Skin epidermis (tissue), 12 donors: ENCODE measurements around the gene RPS6KA2.

Source experiments
- H3K27ac ChIP-seq, 21 experiments: fragments of 200-600 bp; sonication (generic) in 11 of 21; one replicate each; pipeline ENCODE4 v1.5.0; 2020; ENCODE audit warnings: mild to moderate bottlenecking in 3 of 21, inconsistent platforms in 2 of 21, moderate library complexity in 2 of 21
- H3K4me3 ChIP-seq, 7 experiments: fragments of 200-600 bp; sonication (generic) in 2 of 7; one replicate each; pipeline ENCODE4 v1.5.0; 2020; ENCODE audit warnings: inconsistent platforms in 2 of 7, mild to moderate bottlenecking in 2 of 7, moderate library complexity in 1 of 7

RPS6KA2 gene

DNA sequence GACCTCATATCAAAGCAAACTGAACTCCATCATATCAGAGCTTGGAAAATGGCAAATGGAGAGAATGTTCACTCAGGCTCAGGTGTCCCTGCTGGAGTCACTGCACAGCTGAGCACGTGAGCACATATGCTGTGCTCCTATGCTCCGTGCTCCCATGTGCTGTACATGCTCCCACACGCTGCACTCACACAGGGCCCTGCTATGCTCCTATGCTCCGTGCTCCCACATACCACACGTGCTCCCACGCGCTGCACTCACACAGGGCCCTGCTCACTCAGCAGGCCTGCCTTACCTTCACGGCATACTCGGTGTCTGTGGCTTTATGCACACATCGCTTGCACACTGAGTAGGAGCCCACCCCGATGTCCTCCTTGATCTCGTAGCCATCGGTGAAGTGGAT, 178.6 kb downstream of the RPS6KA2 start:
- H3K4me3 ChIP-seq, result no peak overlapping the region
- H3K27ac ChIP-seq, result no peak overlapping the region

- H3K27ac ChIP-seq, result no peak overlapping the region
- H3K4me3 ChIP-seq, result no peak overlapping the region
These were observed 180.4 kb downstream of the RPS6KA2 start for GRCh38 chr6:166446567-166447065.

DNA sequence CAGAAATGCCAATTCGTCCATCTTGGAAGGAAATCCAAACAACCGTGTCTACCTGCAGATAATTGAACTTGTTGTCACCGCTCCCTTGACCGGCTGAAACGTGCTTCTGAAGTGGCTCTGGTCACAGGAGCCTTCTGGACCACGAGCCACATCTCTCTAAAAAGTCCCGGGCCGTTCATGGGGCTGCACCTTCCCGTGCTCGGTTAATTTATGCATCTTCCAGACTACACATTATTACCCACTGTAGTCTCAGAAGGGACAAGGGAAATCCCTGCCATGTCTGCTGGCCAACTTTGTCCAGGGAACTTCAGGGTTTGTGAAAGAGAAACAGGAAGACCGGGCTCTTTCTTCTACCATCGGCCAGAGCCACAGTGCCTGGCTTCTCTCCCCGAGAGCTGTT, 180.9 kb downstream of the RPS6KA2 start:
- no peak overlapping the region for H3K27ac ChIP-seq
- H3K4me3 ChIP-seq, result no peak overlapping the region

DNA sequence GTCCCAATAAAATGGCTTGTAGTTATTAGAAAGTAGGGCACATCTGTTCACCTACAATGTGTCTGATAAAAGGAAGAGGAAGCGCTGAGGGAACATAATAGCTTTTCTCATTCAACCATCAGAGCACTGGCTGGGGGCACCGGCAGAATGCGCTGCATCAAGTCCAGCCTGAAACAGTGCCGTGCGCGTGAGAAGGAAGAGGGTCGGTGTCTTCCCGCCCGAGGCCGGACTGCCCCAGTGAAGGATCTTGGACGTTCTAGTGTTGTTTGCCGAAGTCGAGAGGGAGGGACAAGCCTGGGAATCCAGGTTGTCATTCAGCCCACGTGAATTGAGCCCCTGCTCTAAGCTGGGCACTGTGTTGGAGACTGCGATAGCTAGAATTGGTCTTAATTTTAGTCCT, 182.6 kb downstream of the RPS6KA2 start:
- Histone ChIP-seq H3K4me3 (no peak overlapping the region), H3K27ac (no peak overlapping the region)

- Histone ChIP-seq H3K27ac (no peak overlapping the region), H3K4me3 (no peak overlapping the region)
These were observed 183.9 kb downstream of the RPS6KA2 start for GRCh38 chr6:166443166-166443565.

- Histone ChIP-seq H3K4me3 (no peak overlapping the region), H3K27ac (no peak overlapping the region)
These were observed 184.8 kb downstream of the RPS6KA2 start for GRCh38 chr6:166442131-166442685.

GRCh38 chr6:166441325-166442078, 185.5 kb downstream of the RPS6KA2 start:
- H3K27ac ChIP-seq, result no peak overlapping the region
- no peak overlapping the region for H3K4me3 ChIP-seq

GRCh38 chr6:166440729-166441128, 186.3 kb downstream of the RPS6KA2 start:
- H3K27ac ChIP-seq, result no peak overlapping the region
- H3K4me3 ChIP-seq, result no peak overlapping the region

DNA sequence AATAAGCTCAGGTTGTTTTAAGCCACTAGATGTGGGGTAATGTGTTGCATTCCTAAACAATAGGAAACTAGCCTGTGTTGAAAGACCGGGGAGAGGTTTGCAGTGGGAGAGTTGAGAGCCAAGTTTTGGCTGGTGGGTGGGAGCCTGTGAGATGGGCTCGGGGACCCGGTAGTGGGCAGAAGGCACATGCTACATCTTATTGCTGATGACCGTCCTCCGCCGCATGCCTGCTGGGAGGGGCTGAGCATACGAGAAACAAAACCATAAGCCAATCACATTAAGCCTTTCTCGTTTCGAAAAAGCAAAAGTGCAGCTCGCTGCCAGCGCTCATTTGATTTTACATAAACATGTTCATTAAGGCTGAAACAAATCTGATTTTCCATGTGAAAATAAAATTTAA, 186.9 kb downstream of the RPS6KA2 start:
- H3K4me3 ChIP-seq, result no peak overlapping the region
- H3K27ac ChIP-seq, result no peak overlapping the region

DNA sequence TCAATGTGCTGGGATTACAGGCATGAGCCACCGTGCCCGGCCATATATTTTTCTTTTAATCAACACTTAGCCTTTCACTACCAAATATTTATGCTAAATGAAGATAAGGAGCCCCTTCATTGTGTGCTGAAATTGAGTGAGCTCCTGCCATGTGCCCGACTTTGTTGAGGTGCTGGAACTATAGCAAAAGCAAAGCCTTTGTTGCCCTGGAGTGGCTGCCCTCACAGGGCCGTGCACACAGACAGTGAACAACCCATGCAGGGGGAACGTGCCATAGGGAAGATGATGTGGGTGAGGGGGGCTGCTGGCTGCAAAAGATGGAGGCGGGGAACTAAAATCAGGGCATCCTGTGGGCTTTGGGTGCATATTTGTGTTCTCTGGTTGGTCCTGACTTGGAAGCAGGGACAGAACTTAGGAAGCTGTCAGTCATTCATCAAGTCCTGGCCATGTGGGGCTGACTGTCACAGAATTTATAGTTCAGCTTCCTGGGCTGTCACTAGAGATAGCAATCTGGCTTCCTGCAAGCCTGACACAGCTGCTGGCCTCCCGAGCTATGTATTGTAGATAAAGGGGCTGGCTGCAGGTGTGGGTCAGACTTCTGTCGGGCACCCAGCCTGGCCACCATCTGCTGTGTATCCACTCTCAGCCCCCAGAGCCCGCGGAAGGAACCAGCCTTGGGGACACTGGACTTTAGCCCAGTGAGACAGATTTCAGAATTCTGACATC, 187.5 kb downstream of the RPS6KA2 start:
- Histone ChIP-seq H3K27ac (no peak overlapping the region), H3K4me3 (no peak overlapping the region)

GRCh38 chr6:166438211-166438861, 188.7 kb downstream of the RPS6KA2 start:
- Histone ChIP-seq H3K4me3 (no peak overlapping the region), H3K27ac (no peak overlapping the region)

- H3K4me3 ChIP-seq, result no peak overlapping the region
- H3K27ac ChIP-seq, result no peak overlapping the region
These were observed 189.4 kb downstream of the RPS6KA2 start for GRCh38 chr6:166437661-166438060.

DNA sequence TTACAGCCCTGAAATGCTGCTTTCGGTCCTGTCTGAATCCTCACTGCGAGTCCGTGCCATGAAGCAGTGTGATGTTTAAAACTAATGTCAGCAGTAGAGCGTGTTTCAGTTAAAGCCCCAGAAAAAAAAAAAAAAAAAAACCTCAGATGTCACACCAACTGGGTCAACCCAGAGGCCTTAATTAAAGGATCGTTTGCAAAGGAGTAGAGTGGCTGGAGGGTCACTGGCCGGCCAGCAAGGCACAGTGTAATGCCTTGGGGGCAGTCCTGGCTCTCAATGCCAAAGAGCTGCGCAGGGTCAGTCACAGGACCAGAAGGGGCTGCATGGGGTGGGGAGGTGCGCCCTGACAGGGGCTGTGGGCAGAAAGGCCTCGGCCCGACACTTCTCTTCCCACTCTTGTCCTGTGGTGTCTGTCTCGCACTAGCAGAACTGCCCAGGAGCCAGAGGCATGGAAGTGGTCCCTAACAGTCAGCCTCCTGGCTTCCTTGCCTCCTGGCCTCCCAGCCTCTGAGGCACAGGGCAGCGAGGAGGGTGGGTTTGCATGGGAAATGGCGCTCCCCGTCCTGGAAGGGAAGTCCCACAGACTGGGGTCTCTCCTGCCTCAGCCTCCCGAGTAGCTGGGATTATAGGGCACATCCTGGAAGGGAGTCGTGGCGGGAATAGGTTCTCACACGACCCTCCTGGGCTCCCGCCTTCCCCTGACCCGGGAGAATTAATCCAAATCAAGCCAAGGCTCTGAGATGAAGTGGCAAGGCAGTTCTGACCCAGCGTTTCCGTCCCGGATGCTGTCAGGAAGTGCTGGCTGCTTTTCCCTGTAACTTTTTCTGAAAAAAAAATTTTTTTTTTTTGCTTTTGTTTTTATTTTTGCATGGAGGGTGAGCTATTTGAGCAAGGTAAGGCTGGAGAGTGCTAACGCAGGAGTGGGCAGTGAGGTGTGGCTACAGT, 190.6 kb downstream of the RPS6KA2 start:
- no peak overlapping the region for H3K4me3 ChIP-seq
- H3K27ac ChIP-seq, result peak overlapping the region in 1 of 21 experiments; percentile 27

GRCh38 chr6:166435574-166435973, 191.5 kb downstream of the RPS6KA2 start:
- Histone ChIP-seq H3K4me3 (no peak overlapping the region), H3K27ac (peak overlapping the region in 2 of 21 experiments; percentile 27 to 51)

GRCh38 chr6:166434336-166434735, 192.7 kb downstream of the RPS6KA2 start:
- Histone ChIP-seq H3K27ac (no peak overlapping the region), H3K4me3 (no peak overlapping the region)

- Histone ChIP-seq H3K4me3 (no peak overlapping the region), H3K27ac (no peak overlapping the region)
These were observed 194.0 kb downstream of the RPS6KA2 start for GRCh38 chr6:166433096-166433495.

DNA sequence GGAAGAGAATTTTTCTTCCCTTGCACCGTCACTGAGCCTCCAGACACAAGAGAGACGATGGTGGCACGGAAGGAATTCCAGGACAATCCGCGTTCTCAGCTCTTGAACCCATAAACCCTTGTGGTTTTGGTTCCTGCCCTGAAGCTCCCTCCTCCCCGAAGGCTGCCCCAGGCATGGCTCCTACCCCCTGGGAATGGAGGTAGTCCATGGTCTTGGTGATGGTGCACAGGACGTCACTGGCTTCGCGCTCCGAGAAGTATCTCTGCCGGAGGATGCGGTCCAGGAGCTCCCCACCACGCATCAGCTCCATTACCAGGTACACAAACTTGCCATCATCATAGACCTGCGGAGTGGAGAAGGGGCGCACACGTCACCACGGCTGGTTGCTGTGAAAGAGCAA, 196.8 kb downstream of the RPS6KA2 start:
- H3K27ac ChIP-seq, result no peak overlapping the region
- no peak overlapping the region for H3K4me3 ChIP-seq

- Histone ChIP-seq H3K27ac (no peak overlapping the region), H3K4me3 (no peak overlapping the region)
These were observed 202.6 kb downstream of the RPS6KA2 start for GRCh38 chr6:166424431-166424830.

DNA sequence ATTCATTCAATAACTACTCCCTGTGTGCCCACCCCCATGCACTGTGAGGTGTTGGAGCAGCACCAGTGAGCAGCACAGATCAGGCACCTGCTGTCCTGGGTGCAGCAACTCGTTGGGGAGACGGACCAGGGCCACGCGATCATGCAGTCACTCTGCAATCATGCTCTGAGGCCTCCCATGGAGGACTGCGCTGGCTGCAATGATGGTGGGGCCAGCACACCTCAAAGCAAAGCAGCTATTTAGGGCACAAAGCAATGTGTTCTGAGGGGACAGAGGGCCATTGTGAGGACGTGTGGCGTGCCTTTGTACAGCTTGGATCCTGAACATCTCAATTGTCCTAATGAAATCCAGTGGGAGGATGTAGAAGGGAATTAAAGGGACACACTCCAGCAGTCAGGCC, 203.3 kb downstream of the RPS6KA2 start:
- no peak overlapping the region for H3K4me3 ChIP-seq
- H3K27ac ChIP-seq, result no peak overlapping the region
